ENCODE data around the gene MLX.
"Not testable (repeated sequence)": the region's sequence is repeated elsewhere in the genome, so short reads cannot be mapped to it uniquely, and the experiment has no call there.

MLX gene

DNA sequence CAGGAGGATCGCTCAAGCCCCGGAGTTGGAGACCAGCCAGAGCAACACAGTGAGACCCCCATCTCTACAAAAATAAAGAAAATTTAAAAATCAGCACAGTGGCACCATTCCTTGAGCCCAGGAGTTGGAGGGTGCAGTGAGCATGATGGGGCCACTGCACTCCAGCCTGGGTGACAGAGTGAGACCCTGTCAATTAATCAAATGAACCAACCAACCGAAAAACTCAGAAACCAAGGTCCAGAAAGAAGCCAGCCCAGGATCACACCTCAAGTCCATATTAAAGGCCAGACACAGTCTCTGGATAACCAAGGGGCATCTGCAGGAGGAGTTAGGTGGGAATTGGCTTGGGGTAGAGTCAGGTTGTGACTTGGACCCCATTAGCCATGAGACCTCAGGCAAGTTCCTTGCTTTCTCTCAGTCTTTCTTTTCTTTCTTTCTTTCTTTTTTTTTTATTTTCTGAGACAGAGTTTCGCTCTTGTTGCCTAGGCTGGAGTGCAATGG lies 11.7 kb upstream of the MLX start:
- in situ Hi-C loops (cut with MboI; ENCODE audit: low pct_unique_long_range_greater_than_20kb, low sequenced_read_pairs, unreplicated experiment) = loop anchor here (25.0 kb wide), 1 partner anchor 382 kb away; no protein-coding TSS in a partner anchor

DNA sequence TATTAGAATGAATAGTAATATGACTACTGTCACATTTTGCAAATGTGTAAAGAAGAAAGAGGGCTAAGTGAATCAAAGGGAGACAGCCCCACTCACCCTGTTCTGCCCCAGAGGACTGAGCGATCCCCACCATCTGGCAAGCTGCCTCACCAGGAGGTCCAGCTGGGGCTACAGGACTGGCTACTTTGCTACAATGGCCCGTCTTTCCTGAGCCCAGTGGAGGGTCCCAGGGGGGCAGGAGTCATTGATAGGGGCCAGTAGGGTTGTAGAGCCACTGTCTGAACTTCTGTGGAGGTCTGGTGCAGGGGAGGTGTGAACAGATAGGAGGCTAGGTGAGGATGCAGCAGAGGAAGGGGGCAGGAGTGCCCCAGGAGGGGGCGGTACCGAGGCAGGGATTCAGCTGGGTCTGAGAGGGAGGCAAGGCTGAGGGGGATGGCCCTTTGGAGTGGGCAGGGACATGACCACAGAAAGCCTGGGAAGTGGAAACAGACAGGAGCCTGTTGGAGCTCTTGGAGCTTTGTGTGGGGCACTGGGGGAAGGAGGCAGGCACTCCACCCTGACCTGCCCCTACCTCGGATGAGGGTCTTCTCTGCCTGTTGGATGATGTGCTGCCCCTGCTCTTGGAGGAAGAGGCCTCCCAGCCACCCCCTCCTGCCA lies 10.8 kb upstream of the MLX start:
- peak; percentile 13 for TF ChIP-seq CTCF (IDR thresholded peaks at IDR 0.05; ENCODE audit: extremely low read depth, insufficient read depth, missing control alignments)
- DNase-seq (ENCODE audit: low spot score) = not testable (repeated sequence)
- in situ Hi-C loops (cut with MboI; ENCODE audit: low pct_unique_long_range_greater_than_20kb, low sequenced_read_pairs, unreplicated experiment) = loop anchor here (25.0 kb wide), 1 partner anchor 381 kb away; no protein-coding TSS in a partner anchor

More for the DNA sequence above, 11.7 kb upstream of the MLX start:
- TF ChIP-seq CTCF (IDR thresholded peaks at IDR 0.05; ENCODE audit: extremely low read depth, insufficient read depth, missing control alignments) = no peak
- no peak for DNase-seq (ENCODE audit: low spot score)

DNA sequence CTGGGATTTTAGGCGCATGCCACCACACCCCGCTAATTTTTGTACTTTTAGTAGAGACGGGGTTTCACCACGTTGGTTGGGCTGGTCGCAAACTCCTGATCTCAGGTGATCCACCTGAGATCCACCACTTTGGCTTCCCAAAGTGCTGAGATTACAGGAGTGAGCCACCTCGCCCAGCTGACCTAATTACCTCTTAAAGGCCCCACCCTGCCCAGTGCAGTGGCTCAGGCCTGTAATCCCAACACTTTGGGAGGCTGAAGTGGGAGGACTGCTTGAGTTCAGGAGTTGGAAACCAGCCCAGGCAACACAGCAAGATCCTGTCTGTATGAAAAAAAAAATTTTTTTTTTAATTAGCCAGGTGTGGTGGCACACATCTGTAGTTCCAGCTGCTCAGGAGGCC lies 7.8 kb upstream of the MLX start:
- in situ Hi-C loops (cut with MboI; ENCODE audit: low pct_unique_long_range_greater_than_20kb, low sequenced_read_pairs, unreplicated experiment) = loop anchor here (25.0 kb wide), 1 partner anchor 378 kb away; no protein-coding TSS in a partner anchor
- TF ChIP-seq CTCF (IDR thresholded peaks at IDR 0.05; ENCODE audit: extremely low read depth, insufficient read depth, missing control alignments) = no peak
- DNase-seq (ENCODE audit: low spot score) = no peak

DNA sequence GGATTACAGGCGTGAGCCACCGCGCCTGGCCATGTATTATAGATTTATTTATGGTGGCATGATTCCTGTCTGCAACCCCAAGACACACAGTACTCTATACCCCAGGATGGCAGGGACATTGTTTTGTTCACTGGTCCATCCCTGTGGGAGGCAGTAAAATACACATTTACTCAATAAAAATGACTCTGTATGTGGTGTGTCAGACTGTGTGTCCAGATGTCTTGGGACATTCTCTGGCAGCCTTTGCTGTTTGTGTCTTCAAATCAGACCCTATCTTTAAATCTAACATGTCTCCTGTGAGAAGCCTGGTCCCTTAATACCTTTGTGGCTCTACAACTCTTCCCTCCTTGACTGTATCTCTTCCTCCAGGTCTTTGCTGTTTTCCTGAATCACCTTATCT lies 6.7 kb upstream of the MLX start:
- TF ChIP-seq CTCF (IDR thresholded peaks at IDR 0.05; ENCODE audit: extremely low read depth, insufficient read depth, missing control alignments) = no peak
- DNase-seq (ENCODE audit: low spot score) = no peak
- in situ Hi-C loops (cut with MboI; ENCODE audit: low pct_unique_long_range_greater_than_20kb, low sequenced_read_pairs, unreplicated experiment) = loop anchor here (25.0 kb wide), 1 partner anchor 377 kb away; no protein-coding TSS in a partner anchor

DNA sequence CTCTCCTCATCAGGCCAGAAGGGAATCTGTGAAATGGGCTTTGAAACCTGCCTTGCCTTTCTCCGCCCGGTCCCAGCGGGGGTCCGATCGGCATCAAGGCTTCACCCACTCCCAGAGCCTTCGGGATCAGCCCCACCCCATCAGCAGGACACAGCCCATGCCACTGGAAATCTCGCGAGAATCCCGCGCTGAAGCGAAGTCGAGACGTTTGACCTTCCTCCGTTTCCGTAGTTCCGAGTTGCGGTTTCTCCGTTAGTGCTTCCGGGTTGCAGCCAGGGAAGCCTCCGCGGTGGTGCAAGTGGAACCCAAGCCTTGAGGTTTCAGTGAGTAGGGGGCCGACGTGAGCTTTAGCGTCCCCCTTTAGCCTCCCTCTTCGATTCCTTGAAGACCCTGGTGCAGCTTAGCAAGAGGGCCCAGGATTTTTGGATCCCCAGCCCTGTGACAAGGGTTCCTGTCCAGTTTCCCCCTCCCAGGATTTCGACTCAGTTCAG lies 5.0 kb upstream of the MLX start, which contains the start of gene COASY:
Gene COASY, plus strand, starts transcription at position 252 of the 491 bp plus-strand sequence. CDS start 475 bp downstream, outside the sequence.
- in situ Hi-C loops (cut with MboI; ENCODE audit: low pct_unique_long_range_greater_than_20kb, low sequenced_read_pairs, unreplicated experiment) = loop anchor here (25.0 kb wide), 1 partner anchor 375 kb away; no protein-coding TSS in a partner anchor
- peak; percentile 94 for DNase-seq (ENCODE audit: low spot score)
- no peak for TF ChIP-seq CTCF (IDR thresholded peaks at IDR 0.05; ENCODE audit: extremely low read depth, insufficient read depth, missing control alignments)

DNA sequence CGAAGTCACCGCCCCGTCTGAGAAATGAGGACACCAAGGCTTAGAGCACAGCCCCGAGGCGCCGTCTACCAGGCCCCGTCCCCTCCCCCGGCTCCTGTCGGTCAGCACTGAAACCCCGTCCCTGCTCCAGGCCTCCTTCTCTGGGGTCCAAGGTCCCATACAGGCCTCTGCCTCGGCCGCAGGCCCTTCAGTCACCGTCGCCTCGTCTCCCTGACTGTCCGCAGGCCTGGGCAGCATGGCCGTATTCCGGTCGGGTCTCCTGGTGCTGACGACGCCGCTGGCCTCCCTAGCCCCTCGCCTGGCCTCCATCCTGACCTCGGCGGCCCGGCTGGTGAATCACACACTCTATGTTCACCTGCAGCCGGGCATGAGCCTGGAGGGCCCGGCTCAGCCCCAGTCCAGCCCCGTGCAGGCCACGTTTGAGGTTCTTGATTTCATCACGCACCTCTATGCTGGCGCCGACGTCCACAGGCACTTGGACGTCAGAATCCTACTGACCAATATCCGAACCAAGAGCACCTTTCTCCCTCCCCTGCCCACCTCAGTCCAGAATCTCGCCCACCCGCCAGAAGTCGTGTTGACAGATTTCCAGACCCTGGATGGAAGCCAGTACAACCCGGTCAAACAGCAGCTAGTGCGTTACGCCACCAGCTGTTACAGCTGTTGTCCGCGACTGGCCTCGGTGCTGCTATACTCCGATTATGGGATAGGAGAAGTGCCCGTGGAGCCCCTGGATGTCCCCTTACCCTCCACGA lies 4.3 kb upstream of the MLX start:
- in situ Hi-C loops (cut with MboI; ENCODE audit: low pct_unique_long_range_greater_than_20kb, low sequenced_read_pairs, unreplicated experiment) = loop anchor here (25.0 kb wide), 1 partner anchor 375 kb away; no protein-coding TSS in a partner anchor

More for the DNA sequence above, 4.3 kb upstream of the MLX start:
- peak; percentile 56 for DNase-seq (ENCODE audit: low spot score)
- TF ChIP-seq CTCF (IDR thresholded peaks at IDR 0.05; ENCODE audit: extremely low read depth, insufficient read depth, missing control alignments) = no peak
